GM19438 (cell line): ENCODE results near the gene ZBTB7B.
A peak's percentile ranks its signal among the peaks of the same experiment; 100 is the strongest.

ENCODE experiments used
- ATAC-seq: cut with Tn5 transposase; IDR thresholded peaks from one replicate; pipeline ENCODE4 v1.9.1; 2021; ENCODE audit warnings: low read depth; ENCODE audit not compliant: unreplicated experiment

Gene ZBTB7B

DNA sequence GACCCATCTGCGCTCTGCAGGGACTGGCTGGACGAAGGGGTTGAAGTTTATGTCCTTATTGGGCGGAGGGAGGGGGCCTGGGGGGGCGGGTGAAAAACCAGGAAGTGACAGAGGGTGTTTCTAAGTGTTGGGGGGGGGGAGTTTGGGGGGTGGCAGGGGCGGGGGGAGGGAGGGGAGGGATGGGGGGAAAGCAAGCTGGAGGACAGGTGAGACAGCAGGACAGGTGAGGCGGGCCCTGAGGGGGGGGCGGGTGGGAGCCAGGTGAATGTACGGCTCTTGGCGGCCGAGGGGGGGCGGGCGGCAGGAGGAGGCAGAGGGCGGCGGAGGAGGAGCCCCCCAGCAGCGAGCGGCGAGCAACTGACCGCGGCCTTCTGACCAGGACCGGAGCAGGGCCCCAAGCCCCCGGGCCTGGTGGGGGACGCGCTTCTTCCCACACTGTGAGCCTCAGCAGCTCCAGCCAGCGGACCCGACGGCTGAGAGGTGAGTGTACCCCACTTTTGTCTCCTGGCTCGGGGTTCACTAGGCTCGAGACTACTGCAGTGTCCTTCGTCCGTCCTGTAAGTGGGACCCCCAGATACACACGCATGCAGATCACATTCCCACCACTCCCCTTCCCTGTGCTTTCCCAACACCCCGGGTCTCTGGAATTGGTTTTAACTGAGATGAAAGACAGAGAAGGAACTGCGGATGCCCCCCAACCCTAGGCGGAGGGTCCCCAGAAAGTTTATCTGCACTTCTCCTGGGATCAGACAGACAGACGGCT lies at the start of gene ZBTB7B:
Gene ZBTB7B, plus strand, starts transcription at position 339 of the 763 bp plus-strand sequence. CDS start 11,859 bp downstream, outside the sequence.
- no peak for ATAC-seq

- ATAC-seq: no peak
Measured at GRCh38 chr1:154953611-154954038, 49.0 kb upstream of the ZBTB7B start.

- no peak for ATAC-seq
Measured at GRCh38 chr1:154954541-154954940, 48.1 kb upstream of the ZBTB7B start.

- ATAC-seq: peak; percentile 49
Measured at GRCh38 chr1:154955039-154955717, 47.4 kb upstream of the ZBTB7B start.

DNA sequence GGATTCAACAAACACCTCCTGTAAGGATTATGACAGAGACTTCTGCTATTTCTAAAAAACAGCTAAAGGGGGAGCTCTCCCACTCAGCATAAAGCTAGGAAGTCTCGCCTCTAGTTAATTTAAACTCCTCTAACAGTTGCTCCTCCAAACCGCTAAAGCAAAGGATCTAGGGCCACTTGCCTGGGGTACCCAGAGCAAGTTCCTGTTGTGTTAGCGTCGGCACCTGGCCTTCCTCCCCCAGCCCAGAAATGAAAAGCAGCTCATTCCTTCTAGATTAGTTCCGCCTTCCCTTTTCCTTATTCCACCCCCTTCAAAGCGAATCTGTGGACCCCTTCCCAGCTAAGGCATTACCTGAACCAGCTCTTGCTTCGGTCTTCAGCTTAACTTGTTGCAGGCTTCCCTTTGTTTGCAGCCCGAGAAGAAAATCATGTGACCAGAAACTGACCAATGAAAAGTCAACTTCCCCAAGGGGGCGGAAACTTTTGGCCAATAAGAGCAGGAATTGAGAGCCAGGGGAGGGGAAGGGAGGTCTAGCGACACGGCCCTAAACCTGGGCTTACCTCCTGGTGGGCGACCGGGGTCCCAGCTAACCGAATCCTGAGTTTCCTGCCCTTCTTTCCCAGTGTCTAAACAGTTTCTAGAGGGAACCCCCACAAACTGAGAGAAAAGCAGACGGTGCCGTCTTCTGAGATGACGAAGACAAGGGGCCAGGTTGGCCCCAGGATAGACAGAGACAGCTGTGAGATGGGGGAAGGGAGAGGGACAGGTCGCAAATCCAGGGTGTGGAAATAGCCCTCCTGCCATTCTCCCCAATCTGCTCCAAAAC lies 46.7 kb upstream of the ZBTB7B start, which contains the start of gene PBXIP1:
Gene PBXIP1, minus strand, starts transcription at position 382 of the 826 bp plus-strand sequence. CDS start 2,378 bp downstream, outside the sequence.
- ATAC-seq: peak; percentile 65

GRCh38 chr1:154956544-154956941 lies 46.1 kb upstream of the ZBTB7B start:
- ATAC-seq: no peak

DNA sequence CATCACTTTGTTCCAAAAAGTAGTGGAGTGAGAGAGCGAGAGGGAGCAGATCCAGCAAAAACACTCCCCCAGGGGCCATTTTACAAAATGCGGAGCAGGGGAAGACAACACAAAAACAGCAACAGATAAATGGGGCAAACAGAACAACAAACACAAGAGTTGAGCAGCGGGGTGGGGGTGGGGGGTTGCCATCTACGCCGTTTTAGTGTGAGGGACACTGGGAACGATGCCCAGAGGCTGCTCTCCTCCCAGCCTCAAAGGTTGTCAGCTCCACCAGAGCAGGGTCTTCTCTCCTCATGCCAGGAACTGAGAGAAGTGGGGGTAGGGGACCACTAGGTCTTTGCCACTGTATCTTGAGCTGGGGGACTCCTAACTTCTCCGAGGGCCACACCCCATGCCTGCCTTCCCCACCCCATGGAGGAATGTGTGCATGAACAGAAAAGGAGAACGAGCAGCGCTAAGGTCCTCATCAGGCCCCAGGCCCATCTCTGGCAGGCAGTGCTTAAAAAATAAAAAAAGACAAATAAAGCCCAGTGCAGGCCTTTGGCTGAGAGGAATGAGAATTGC lies 45.4 kb upstream of the ZBTB7B start:
- ATAC-seq: no peak

- ATAC-seq: no peak
Measured at GRCh38 chr1:154958036-154958435, 44.6 kb upstream of the ZBTB7B start.

GRCh38 chr1:154958681-154959425 lies 43.7 kb upstream of the ZBTB7B start:
- ATAC-seq: no peak

DNA sequence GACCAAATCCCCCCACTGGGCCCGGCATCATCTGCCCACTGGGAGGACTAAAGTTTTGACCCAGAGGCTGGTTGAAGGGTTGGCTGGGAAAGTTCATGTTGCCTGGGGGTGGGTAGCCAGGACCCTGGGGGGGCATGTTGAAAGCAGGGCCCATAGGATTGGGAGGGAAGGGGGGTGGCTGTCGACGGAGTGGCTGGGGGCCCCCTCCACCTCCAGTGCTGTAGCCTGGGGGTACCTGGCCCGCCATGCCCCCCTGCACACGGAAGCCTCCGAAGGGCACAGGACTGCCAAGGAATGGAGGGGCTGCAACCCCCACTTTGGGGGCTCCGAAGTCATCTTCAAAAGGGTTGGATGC lies 43.2 kb upstream of the ZBTB7B start:
- ATAC-seq: no peak

DNA sequence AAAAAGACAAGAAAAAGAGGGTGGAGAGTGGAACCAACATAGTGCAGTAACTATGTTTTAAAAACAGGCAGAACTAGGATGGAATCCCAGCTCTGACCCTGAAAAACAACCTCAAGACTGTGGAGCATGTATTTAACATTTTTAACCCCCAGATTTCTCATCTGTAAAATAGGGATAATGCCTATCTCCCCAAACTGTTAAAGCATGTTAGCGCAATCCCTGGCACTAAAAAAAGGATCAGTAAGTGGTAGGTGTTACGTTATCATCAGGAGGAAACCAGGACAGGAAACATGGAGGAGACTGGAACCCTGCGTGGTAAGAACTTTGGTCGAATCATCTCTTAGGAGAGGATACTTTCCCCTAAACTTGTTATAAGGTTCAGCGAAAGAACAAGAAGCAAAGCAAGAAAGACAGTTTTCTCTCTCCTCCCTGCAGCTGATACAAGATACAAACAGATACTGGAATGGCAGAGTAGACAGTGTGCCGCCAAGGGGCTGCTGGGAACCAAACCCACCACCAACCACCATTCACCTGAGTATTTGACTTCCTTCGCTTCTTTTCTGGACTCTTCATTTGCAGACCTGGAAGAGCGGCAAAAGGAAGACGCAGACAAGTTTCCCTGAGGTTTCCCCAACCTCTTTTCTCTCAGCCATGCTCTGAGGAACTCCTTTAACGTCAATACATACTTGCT lies 42.0 kb upstream of the ZBTB7B start:
- ATAC-seq: no peak

DNA sequence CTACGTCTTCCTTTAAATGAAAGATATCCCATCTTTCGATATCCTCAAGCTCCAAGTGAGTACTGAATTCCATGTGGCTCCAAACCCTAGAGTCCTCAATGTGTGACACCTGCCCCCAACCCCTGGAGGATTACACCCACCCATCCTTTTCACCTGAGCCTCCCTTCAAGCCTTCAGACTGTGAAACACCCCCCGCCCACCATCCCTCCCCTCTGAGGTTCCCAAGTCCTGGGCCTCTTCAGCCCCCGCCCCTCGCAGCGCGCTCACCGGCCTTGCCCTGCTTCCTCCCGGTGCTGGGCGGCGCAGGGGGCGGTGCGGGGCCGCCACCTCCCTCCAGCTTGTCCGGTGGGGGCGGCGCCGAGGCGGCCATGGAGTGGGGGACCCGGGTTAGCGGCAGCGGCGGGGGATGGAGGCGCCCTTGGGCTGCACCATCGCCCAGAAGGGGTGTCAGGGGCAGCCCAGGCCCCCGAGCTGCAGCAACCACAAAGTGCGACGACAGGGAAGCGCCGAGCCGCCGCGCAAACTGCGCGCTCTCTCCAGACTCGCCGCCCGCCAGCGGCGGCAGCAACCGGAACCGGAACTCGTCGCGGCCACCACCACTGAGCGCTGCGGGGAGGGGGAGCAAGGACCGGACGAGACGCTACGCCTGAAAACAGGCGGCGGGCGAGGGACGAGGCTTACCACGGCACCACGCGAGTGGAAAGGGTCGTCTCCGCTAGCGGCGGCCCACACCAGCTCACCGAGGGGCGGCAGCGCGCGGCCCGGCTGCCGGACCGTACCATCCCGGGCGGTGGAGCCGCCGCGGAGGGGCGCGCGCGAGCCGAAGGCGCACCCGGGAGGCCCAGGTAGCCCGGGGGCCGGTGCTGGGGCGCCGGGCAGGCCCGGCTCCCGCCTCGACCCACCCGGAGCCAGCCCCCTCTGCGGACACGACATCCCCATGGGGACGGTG lies 41.1 kb upstream of the ZBTB7B start, which contains the start of gene PYGO2:
Gene PYGO2, minus strand, starts transcription at position 576 of the 949 bp plus-strand sequence. Its CDS starts 206 bp downstream, at position 370.
- ATAC-seq: peak; percentile 72

- ATAC-seq: no peak
Measured at GRCh38 chr1:154962156-154962749, 40.3 kb upstream of the ZBTB7B start.

- ATAC-seq: no peak
Measured at GRCh38 chr1:154962795-154963330, 39.7 kb upstream of the ZBTB7B start.

- no peak for ATAC-seq
Measured at GRCh38 chr1:154963643-154964042, 39.0 kb upstream of the ZBTB7B start.

GRCh38 chr1:154964359-154964758 lies 38.2 kb upstream of the ZBTB7B start:
- ATAC-seq: no peak

GRCh38 chr1:154966111-154966510 lies 36.5 kb upstream of the ZBTB7B start:
- ATAC-seq: no peak
